T-helper 2 cell treated with Interferon-gamma antibody and Interleukin-4, amounts not matched to agents 5 μg/mL and 100 μg/mL, for 36 hours (primary cell): ENCODE measurements around the gene MAP3K15.

Experiments
- DNase-seq: peaks from one replicate; pipeline ENCODE4 v3.0.0; 2021; ENCODE audit warnings: low spot score
- H3K27ac Mint-ChIP-seq: one replicate; pipeline ENCODE4 v1.8.0; 2021; ENCODE audit warnings: mild to moderate bottlenecking, mixed read lengths
- H3K27me3 Mint-ChIP-seq: one replicate; pipeline ENCODE4 v1.8.0; 2021; ENCODE audit warnings: low read depth, mixed read lengths
- H3K36me3 Mint-ChIP-seq: one replicate; pipeline ENCODE4 v1.8.0; 2021; ENCODE audit warnings: low read depth, mixed read lengths
- H3K4me1 Mint-ChIP-seq: one replicate; pipeline ENCODE4 v1.8.0; 2021; ENCODE audit warnings: low read depth, mixed read lengths
- H3K4me3 Mint-ChIP-seq: one replicate; pipeline ENCODE4 v1.8.0; 2022; ENCODE audit warnings: mild to moderate bottlenecking, moderate library complexity, mixed read lengths
- H3K9me3 Mint-ChIP-seq: one replicate; pipeline ENCODE4 v1.8.0; 2021; ENCODE audit warnings: mixed read lengths

MAP3K15 gene

GRCh38 chrX:19403696-19404095, 111.6 kb downstream of the MAP3K15 start:
- H3K36me3 Mint-ChIP-seq, result no peaks in the 10 kb centered on the region
- no peaks in the 10 kb centered on the region for H3K27me3 Mint-ChIP-seq
- no peaks in the 10 kb centered on the region for H3K9me3 Mint-ChIP-seq
- H3K27ac Mint-ChIP-seq, result no peak overlapping the region
- H3K4me3 Mint-ChIP-seq, result no peak overlapping the region
- H3K4me1 Mint-ChIP-seq, result no peaks in the 10 kb centered on the region
- no peak for DNase-seq

GRCh38 chrX:19392703-19393102, 122.6 kb downstream of the MAP3K15 start:
- no peaks in the 10 kb centered on the region for H3K9me3 Mint-ChIP-seq
- H3K27me3 Mint-ChIP-seq, result no peaks in the 10 kb centered on the region
- DNase-seq, result no peak
- H3K4me3 Mint-ChIP-seq, result no peak overlapping the region
- no peaks in the 10 kb centered on the region for H3K4me1 Mint-ChIP-seq
- no peaks in the 10 kb centered on the region for H3K36me3 Mint-ChIP-seq
- no peak overlapping the region for H3K27ac Mint-ChIP-seq

DNA sequence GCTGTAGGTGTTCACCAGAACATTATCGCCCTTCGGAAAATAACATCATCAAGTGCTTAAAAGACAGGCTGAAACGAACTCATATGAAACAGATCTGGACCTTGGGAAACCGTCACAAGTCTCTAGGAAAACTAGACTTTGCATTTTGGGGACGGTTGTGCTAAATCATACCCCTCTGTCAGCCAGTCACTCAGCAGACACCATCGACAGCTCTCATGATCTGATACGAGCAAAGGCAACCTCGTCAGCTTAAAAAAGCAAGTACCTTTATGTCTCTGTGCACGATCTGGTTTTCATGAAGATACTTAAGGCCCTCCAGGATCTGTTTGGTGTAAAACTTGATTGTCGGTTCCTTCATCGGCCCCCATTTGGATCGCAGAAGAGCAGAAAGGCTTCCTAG, 123.2 kb downstream of the MAP3K15 start:
- no peaks in the 10 kb centered on the region for H3K9me3 Mint-ChIP-seq
- no peak for DNase-seq
- H3K27me3 Mint-ChIP-seq, result no peaks in the 10 kb centered on the region
- H3K27ac Mint-ChIP-seq, result no peak overlapping the region
- no peaks in the 10 kb centered on the region for H3K4me1 Mint-ChIP-seq
- no peaks in the 10 kb centered on the region for H3K36me3 Mint-ChIP-seq
- no peak overlapping the region for H3K4me3 Mint-ChIP-seq

DNA sequence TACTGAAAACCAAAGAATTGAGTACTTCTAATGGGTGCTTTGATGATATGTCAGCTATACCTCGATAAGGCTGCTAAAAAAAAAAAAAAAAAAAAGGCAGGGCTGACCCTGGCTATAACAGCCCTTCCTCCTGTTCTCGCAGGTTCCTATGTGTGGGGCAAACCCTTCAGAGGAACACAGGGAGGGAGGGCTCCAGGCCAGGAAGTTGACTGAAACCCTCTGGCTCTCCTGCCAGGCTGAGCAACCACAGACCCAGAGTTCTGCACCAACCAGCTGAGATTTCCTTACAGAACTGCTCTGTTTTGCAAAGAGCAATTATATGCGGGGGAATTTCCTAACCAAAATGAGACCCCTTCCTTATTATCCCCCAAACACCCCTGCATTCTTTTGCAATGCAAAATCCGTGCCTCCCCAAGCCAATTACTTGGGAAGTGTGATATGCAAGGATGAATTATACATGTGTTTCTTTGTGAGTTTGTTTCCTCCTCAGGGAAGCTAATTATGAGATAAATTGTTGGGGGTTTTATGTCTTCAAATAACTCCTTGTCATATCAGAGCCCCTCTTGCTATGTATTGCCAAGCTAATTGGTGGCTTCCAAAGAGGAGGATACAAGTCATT, 126.0 kb downstream of the MAP3K15 start:
- Mint-ChIP-seq H3K27ac (no peak overlapping the region), H3K9me3 (no peaks in the 10 kb centered on the region), H3K4me3 (no peak overlapping the region), H3K27me3 (no peaks in the 10 kb centered on the region), H3K4me1 (no peaks in the 10 kb centered on the region), H3K36me3 (no peaks in the 10 kb centered on the region)
- no peak for DNase-seq

DNA sequence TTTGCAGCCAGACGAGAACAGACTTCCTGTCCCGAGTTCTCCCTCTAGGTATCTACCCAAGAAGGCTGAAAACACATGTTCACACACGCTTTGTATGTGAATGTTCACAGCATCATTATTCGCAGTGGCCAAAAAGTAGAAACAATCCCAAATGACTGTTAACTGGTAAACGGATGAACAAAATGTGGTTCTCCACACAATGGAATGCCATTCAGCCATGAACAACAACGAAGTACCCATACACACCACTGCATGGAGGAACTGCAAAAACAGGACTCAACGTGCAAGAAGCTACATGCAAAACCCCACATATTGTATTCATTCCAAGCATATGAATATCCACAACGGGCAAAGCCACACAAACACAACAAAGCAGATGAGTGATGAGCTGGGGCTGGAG, 126.6 kb downstream of the MAP3K15 start:
- Mint-ChIP-seq H3K4me3 (no peak overlapping the region), H3K4me1 (no peaks in the 10 kb centered on the region), H3K27me3 (peaks cover 4% of the 10 kb centered on the region), H3K9me3 (no peaks in the 10 kb centered on the region), H3K36me3 (no peaks in the 10 kb centered on the region), H3K27ac (no peak overlapping the region)
- no peak for DNase-seq

DNA sequence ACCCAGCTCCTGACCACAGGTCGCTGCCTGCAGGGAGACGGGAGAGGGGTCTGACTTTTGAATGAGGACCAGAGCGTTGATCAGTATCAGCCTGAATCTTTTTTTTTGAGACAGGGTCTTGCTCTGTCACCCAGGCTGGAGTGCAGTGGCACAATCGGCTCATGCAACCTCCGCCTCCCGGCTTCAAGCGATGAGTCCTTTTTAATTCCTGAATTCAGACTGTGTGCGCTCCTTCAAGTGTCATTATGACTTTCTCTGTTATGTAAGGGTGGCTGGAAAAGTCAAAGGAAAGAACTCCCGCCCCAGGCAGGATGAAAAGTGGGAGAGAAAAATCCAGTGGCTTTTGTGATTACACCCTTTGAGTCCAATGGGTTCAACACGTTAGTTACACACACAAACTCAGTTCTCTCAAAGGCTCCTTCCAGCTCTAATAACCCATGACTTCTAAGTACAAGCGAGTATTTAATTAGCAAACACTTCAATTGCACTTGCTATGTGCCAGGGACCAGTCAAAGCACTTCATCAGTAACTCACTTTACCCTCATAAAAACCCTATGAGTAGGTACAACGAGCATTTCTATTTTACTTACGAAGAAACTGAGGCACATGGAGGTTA, 127.1 kb downstream of the MAP3K15 start:
- Mint-ChIP-seq H3K36me3 (no peaks in the 10 kb centered on the region), H3K4me1 (no peaks in the 10 kb centered on the region), H3K27me3 (peaks cover 4% of the 10 kb centered on the region), H3K9me3 (no peaks in the 10 kb centered on the region), H3K4me3 (no peak overlapping the region), H3K27ac (no peak overlapping the region)
- no peak for DNase-seq

- Mint-ChIP-seq H3K9me3 (no peaks in the 10 kb centered on the region), H3K4me1 (no peaks in the 10 kb centered on the region), H3K4me3 (no peak overlapping the region), H3K27me3 (peaks cover 4% of the 10 kb centered on the region), H3K36me3 (no peaks in the 10 kb centered on the region), H3K27ac (no peak overlapping the region)
- no peak for DNase-seq
These were observed 128.6 kb downstream of the MAP3K15 start for GRCh38 chrX:19386679-19387078.

GRCh38 chrX:19382555-19383145, 132.7 kb downstream of the MAP3K15 start:
- H3K9me3 Mint-ChIP-seq, result no peaks in the 10 kb centered on the region
- no peak overlapping the region for H3K27ac Mint-ChIP-seq
- peak; percentile 23 for DNase-seq
- H3K4me3 Mint-ChIP-seq, result no peak overlapping the region
- H3K36me3 Mint-ChIP-seq, result no peaks in the 10 kb centered on the region
- H3K4me1 Mint-ChIP-seq, result no peaks in the 10 kb centered on the region
- peaks cover 4% of the 10 kb centered on the region for H3K27me3 Mint-ChIP-seq

DNA sequence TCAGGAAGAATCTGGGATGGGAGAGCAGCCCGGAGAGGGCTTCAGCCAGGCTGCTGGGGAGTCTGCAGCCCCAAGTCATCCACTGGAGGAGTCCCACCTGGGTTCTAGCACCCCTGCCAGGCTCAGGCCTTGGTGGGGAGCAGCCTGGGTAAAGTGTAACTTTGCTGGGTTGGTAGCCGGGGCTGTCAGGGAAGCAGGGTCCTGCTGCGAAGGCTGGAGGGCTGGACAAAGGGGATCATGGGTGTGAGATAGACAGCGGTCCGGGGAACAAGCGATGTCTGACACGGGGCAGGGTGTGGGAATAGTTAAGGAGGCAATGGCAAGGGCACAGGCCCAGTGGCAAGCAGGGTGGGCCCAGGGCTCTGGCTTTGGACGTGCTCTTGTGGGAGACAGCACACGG, 134.0 kb downstream of the MAP3K15 start:
- no peak for DNase-seq
- Mint-ChIP-seq H3K9me3 (no peaks in the 10 kb centered on the region), H3K36me3 (no peaks in the 10 kb centered on the region), H3K27me3 (peaks cover 4% of the 10 kb centered on the region), H3K27ac (no peak overlapping the region), H3K4me3 (no peak overlapping the region), H3K4me1 (no peaks in the 10 kb centered on the region)

- no peaks in the 10 kb centered on the region for H3K9me3 Mint-ChIP-seq
- no peaks in the 10 kb centered on the region for H3K36me3 Mint-ChIP-seq
- no peak for DNase-seq
- no peak overlapping the region for H3K27ac Mint-ChIP-seq
- peaks cover under 1% of the 10 kb centered on the region for H3K4me1 Mint-ChIP-seq
- no peaks in the 10 kb centered on the region for H3K27me3 Mint-ChIP-seq
- H3K4me3 Mint-ChIP-seq, result no peak overlapping the region
These were observed 137.5 kb downstream of the MAP3K15 start for GRCh38 chrX:19377799-19378198.

DNA sequence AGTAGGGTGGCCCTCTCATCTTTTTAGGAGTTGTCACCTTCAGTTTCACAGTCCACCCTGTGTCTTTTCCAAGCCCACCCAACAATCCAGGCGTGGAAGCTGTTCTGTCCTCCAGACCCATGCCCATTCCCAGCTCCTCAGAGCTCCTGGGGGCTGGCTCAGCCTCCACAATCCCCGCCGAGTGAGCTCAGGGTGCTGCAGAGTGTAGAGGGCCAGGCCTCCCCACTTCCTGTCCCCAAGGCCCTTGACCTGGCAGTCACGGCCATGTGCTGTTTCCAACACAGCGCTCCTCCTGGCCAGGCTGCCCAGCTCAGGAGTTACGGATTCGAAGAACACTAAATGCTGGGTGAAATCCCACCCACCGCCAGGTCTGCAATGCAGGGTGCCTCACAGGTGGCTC, 139.8 kb downstream of the MAP3K15 start:
- peaks cover 6% of the 10 kb centered on the region for H3K4me1 Mint-ChIP-seq
- peaks cover 2% of the 10 kb centered on the region for H3K27me3 Mint-ChIP-seq
- no peak for DNase-seq
- H3K27ac Mint-ChIP-seq, result no peak overlapping the region
- no peaks in the 10 kb centered on the region for H3K9me3 Mint-ChIP-seq
- H3K4me3 Mint-ChIP-seq, result no peak overlapping the region
- H3K36me3 Mint-ChIP-seq, result no peaks in the 10 kb centered on the region

GRCh38 chrX:19373351-19373891, 141.9 kb downstream of the MAP3K15 start:
- H3K27ac Mint-ChIP-seq, result no peak overlapping the region

DNA sequence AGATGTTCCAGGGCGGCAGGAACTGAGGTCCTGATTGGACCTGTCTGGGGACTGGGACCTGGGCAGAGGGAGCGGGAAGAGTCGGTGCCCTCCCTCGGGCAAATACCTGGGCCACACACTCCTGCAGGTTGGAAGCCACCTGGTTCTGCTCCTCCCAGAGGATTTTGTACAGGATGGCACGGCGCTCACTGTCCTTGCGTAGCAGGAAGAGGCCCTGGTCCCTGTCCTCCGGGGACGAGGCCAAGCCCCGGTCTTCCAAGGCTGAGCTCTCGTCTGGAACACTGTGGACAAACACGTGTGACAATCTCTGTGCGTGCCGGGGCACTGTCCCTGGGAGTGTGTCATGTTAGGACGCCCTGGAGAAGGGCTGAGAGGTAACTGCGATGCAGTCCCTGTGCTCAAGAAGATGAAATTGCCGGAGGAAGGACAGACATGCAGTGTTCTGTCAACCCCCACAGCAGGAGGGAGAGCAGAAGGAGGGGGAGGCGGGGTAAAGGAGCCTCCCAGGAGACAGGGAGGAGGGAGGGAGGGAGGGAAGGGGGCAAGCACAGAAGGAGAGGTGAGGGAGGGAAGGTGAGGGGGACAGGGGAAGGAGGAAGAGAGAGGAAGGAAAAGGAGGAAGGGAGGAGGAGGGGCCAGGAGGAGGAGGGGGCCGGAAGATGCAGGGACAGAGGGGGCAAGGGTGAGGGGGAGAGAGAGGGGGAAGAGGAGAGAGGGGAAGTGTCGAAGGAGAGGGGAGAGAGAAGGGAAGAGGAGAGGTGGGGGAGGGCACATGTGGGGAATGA, 142.6 kb downstream of the MAP3K15 start:
- no peaks in the 10 kb centered on the region for H3K9me3 Mint-ChIP-seq
- peak overlapping the region; percentile 28 for H3K27ac Mint-ChIP-seq
- no peak for DNase-seq
- H3K4me1 Mint-ChIP-seq, result peaks cover 6% of the 10 kb centered on the region
- H3K4me3 Mint-ChIP-seq, result peak overlapping the region; percentile 77
- peaks cover 2% of the 10 kb centered on the region for H3K36me3 Mint-ChIP-seq
- H3K27me3 Mint-ChIP-seq, result peaks cover 2% of the 10 kb centered on the region

More at GRCh38 chrX:19373351-19373891, 141.9 kb downstream of the MAP3K15 start:
- Mint-ChIP-seq H3K4me1 (peaks cover 6% of the 10 kb centered on the region), H3K36me3 (peaks cover 2% of the 10 kb centered on the region), H3K4me3 (no peak overlapping the region), H3K9me3 (no peaks in the 10 kb centered on the region), H3K27me3 (peaks cover 2% of the 10 kb centered on the region)
- DNase-seq, result no peak

DNA sequence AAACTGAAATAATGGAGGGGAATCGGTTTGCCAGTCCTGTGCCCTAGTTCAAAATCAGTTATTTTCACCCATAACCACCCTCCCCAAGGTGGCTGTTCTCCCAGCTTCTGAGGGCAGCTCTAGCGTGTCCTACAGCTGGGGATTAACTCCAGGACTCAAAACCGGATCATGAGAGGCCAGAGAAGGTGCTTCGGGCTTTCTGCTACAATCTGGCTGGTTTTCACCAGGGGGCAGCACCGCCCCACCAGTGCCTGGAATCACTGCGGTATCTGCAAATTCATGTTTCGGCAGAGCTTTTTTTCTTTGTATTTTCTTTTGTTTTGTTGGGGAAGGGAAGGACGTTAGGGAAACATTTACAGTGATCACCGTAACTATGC, 143.2 kb downstream of the MAP3K15 start:
- Mint-ChIP-seq H3K9me3 (no peaks in the 10 kb centered on the region), H3K27me3 (peaks cover 2% of the 10 kb centered on the region), H3K4me1 (peaks cover 6% of the 10 kb centered on the region), H3K27ac (peak overlapping the region; percentile 28), H3K4me3 (peak overlapping the region; percentile 77), H3K36me3 (peaks cover 2% of the 10 kb centered on the region)
- DNase-seq, result peak; percentile 48
